Adipose tissue (tissue), 3 donors: Measurements from ENCODE around the gene SLC2A8. TPM values are rescaled to one million over a fixed set of nuclear protein-coding genes. Genes with fewer than 3 reads are reported as not detected.

ENCODE experiments used
- H3K27ac ChIP-seq: one replicate; pipeline ENCODE4 v1.5.1; 2013; ENCODE audit warnings: low read depth, low read length
- WGBS, 3 donors: extraction: QIAGEN DNeasy Blood & Tissue Kit; methylation state at CpG; one replicate each; pipeline ENCODE4 v1.1.7; 2013; 5-methylcytosine and 5-hydroxymethylcytosine counted together
- polyA plus RNA-seq, 3 donors: library from polyadenylated mRNA; stranded (reverse); fragments of 200-250 nt; gene quantifications; one replicate each; pipeline ENCODE4 v1.2.3, GENCODE V29; 2013
- donor health status: healthy with polysubstance abuse.
- donor health status: Bipolar disorder and iron deficiency.
- donor health status: healthy.

Gene SLC2A8, protein sequence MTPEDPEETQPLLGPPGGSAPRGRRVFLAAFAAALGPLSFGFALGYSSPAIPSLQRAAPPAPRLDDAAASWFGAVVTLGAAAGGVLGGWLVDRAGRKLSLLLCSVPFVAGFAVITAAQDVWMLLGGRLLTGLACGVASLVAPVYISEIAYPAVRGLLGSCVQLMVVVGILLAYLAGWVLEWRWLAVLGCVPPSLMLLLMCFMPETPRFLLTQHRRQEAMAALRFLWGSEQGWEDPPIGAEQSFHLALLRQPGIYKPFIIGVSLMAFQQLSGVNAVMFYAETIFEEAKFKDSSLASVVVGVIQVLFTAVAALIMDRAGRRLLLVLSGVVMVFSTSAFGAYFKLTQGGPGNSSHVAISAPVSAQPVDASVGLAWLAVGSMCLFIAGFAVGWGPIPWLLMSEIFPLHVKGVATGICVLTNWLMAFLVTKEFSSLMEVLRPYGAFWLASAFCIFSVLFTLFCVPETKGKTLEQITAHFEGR
- polyA plus RNA-seq, result 10 to 100 TPM in 2 of 3 donors, 1 to 10 TPM in 1; 9.7 to 16.3 (median 15.2) TPM

DNA sequence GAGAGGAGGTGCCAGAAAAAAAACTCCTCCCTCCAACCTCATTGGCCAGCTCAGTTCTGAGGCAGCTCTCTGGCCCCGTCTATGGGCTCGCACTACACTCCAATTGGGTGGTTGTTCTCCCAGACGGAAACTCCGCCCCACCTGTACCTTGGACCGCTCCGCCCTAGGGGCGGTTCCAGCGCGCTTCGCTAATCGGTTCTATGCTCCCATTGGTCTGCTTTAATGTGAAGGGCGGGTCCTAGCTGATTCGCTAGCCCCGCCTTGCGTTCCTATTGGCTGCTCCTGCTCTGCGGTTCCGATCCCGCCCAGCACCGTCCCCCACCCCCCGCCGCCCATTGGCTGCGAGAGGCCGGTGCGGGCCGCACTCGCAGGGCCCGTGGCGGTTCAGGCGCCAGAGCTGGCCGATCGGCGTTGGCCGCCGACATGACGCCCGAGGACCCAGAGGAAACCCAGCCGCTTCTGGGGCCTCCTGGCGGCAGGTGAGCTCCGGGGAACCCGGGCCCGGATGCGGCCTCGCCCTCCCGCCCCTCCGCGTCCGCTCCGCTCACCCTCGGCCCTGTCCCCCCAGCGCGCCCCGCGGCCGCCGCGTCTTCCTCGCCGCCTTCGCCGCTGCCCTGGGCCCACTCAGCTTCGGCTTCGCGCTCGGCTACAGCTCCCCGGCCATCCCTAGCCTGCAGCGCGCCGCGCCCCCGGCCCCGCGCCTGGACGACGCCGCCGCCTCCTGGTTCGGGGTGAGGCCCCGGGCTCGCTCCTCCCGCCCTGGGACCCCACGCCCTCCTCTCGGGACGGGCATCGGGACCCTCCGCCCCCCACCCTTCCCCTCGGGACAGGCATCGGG, at the start of gene SLC2A8:
Gene SLC2A8 (plus strand): TSS at position 362 of the 838 bp plus-strand sequence. CDS start 62 bp downstream, at position 424.
- H3K27ac ChIP-seq, result no peak within 1 kb of the TSS
- 1% methylated on average over 61 to 86 of the region's 87 CpGs for WGBS, 3 donors

DNA sequence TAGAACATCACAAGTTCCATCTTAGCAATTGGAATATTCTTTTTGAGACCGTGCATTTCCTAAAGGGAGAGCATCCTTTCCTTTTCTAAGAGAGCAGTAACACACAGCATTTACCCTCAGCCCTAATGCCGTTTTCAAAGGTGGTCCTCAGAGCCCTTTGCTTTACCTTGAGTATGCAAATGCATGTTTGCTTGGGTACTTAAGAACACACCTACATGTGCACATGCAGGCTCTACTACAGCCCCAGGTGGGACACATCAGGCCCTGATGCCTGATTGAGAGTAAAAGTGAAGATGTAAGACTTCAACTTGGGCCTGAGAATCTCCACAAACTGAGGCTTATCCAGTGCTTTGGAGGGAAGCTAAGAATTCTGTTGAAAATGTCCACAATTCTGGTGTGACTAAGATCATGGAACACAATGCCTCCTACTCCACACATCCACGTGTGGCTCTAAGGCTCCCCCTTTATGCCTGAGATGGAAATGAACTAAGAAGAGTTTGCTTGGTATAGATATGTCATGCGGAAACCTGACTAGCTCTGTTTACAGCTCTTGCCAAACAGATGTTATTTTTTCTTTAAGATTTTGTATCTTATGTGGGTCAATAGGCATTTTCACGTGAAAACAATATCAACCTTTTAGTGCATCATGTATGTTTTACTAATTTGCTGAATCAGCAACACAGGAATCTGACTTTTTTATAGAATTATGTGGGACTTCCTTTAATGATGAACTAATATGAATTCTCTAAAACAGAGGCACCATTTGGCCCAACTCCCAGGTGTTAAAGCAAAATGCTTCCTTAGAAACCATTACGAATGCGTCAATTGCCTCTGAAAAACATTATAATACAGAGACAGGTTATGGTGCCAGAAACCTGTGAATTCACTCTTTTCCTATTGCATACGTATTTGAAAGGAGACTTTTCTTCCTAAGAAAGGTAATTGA, 48.9 kb upstream of the SLC2A8 start:
- no peak overlapping the region for H3K27ac ChIP-seq
- 64 to 71% (median 70%) methylated on average over 8 of the region's 8 CpGs for WGBS, 3 donors

DNA sequence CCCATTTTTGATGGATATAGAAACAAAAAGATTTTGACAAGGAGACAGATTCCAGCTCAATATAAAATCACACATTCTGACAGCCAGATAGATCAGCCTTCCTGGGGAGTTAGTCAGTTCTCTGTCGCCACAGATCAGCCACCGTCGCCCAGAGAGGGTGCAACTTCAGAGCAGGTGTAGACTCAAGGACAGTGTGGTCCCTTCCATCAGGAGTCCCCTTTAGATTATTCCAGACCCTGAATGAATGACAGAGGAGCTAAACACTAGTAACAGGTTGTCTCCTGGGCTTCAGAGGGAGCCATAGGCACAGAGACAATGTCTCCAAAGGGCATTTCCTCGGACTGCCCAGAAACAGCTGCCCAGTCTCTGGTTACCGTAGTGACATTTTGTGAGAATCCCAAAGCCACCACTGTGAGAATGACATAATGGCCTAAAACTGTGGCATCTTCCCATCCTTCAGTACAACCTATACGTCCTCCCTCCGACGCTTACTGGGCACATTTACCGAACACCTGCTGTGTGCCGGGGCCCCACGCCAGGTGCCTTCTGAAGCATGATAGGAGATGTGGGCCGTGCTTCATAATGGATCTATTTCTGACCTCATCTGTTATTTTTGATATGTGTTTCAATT, 47.4 kb upstream of the SLC2A8 start:
- 94 to 95% (median 94%) methylated on average over 12 of the region's 12 CpGs for WGBS, 3 donors

DNA sequence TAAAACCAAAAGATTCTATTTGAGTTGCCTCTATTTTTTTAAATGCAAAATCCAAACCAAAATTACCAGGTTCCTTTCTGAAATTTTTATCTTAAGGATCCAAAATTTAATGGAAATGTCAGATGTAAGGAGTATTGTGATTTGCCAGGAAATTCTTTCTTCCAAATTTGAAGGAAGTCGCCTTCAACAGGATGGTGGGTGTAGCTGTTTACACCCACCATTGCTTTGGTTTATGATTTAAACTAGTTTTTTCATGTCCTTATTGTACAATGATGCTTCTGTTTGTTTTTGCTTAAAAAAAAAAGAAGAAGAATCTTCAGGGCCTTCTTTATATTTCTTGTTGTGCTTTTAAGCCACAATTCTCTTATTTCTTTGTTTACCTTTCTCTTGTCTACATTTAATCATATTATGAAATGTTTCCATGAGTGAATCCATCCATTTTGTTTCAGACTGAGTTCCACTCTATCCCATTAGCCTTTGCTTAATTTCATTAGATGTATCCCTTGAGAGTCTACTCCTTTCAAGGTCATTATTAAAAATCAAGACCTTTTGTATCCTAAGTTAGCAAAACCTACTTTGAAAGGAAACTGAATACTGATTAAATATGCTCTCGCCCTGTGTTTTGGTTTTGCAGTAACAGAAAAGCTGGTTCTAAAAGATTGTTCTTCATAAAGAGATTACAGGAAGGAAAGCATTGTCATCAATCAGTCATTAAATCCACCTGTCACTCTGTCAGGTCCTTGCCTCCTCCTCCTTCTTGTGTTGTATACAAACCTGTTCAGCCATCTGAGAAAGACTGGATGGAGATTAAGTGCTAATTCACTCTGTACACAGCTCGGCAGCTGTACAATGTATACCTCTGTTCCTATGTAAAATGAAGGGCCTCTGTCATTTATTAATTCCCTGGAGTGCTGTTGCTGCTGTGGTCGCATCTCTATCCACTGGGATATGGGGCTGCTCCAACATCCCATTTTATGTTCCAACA, 45.5 kb upstream of the SLC2A8 start:
- H3K27ac ChIP-seq, result no peak overlapping the region
- 83 to 86% (median 86%) methylated on average over 4 of the region's 4 CpGs for WGBS, 3 donors

More for the DNA sequence above, 47.4 kb upstream of the SLC2A8 start:
- no peak overlapping the region for H3K27ac ChIP-seq

DNA sequence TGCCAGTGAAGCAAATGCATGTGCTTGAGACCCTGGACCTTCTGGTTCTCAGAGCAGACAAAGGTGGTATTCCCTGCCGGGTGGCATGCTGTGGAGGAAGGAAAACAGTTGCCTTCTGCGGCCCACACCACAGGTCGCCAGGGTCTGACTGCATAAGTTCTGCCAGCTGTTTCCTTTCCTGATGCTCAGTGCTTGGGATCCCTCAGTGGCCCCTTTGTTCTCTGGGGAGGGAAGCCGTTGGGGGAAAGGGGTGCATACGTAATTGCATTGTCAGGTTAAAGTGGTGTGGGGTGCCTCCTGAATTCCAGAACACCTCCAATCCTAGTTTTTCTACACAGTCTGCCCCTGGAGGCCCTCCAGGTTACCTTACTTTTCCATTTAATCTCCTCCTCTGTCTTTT, 43.1 kb upstream of the SLC2A8 start:
- no peak overlapping the region for H3K27ac ChIP-seq
- WGBS, 3 donors, result 36 to 82% (median 58%) methylated on average over 5 of the region's 5 CpGs

DNA sequence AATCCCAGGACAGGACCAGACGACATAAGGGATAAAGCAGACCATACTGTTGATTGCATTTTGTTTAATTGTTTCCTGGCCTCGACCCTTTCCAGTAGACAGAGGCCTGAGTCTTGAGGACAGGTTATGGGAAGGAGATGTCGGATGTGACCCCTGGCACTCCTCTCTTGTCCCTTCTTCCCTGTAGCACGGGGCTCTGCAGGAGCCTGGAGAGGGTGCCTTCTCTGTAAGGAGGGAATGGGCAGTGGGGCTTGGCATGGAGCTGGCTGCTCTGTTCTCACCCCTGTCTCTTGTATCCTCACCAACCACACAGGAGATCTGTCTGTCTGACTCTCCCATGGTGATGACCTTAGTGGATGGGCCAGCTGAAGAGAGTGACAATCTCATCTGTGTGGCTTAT, 40.1 kb upstream of the SLC2A8 start:
- H3K27ac ChIP-seq, result no peak overlapping the region
- WGBS, 3 donors, result 76 to 89% (median 83%) methylated on average over 4 of the region's 4 CpGs

DNA sequence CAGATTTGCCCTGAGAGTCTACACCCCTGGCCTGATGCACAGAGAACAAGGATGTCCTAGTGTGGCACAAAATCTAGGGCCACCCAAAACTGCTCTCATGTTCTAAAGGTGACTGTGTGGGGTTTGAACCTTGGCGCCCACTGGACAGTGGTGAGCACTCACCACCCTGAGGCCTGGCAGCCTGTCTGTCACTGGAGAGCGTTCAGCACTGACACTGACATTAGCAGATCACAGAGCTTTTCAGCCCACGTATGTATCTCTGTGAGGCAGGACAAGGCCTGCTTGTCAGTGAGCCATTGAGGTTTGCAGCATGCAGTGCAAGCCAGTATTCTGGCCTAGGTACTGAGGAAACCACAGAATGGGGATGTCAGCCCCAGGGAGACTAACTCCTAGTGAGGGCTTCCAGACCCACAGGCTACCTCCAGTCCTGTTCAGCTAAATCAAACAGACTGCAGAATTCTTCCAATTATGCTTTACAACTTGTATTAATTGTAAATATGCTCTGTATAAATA, 38.9 kb upstream of the SLC2A8 start:
- WGBS, 3 donors, result 86 to 91% (median 91%) methylated on average over 3 of the region's 3 CpGs
- H3K27ac ChIP-seq, result no peak overlapping the region

DNA sequence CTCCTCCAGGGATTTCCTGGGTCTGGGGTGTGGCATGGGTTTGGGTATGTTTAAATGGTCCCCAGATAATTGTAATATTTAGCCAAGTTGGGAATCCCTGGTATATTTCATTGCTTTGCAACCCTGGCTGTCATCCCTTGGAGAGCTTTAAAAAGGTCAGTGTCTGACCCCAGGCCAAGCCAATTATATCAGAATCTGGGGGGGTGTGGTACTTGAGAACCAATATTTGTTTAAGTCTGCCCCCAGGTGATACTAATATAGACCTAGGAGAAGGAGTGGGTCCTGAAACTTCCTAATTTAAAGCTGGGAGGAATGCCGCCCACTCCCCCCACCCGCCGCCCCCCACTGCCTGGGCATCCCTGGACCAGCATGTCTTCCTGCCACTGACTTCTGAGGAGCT, 38.2 kb upstream of the SLC2A8 start:
- WGBS, 3 donors, result 97 to 100% (median 98%) methylated on average over 3 of the region's 3 CpGs

DNA sequence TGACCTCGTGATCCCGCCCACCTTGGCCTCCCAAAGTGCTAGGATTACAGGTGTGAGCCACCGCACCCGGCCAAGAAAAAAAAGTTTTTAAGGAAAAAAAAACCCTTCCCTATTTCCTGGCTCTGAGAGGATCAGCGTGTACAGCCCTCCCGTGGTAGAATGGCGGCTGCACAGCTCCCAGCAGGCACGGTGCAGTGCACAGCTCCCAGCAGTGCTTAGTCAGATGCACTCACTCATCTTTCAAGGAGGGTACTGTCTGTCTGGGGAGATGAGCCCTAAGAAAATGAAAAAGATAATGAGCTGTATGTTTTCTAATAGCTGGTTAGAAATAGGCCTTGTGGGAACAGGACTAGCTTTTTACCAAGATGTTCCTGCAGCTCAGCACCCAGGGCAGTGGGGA, 36.7 kb upstream of the SLC2A8 start:
- 75 to 84% (median 78%) methylated on average over 8 of the region's 8 CpGs for WGBS, 3 donors
- H3K27ac ChIP-seq, result no peak overlapping the region

More for the DNA sequence above, 38.2 kb upstream of the SLC2A8 start:
- H3K27ac ChIP-seq, result no peak overlapping the region

DNA sequence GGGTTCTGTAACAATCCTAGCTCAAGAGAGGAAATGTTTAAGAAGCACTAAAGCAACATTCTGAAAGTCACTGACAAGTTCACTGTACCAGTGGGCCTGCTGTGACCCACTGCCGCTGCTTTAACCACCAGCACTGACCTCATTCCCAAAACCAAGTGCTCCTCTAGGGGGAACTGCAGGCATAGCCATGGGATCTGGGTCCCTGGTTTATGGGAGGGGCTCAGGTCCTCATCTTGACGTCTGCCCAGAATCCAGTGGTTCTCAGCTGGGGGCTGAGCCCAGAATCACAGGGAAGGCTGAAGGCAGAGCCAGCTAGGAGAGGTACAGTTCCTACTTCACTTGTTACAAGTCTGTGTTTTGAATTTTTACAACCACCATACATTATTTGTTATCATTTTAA, 36.1 kb upstream of the SLC2A8 start:
- 48 to 54% (median 51%) methylated on average over 2 of the region's 2 CpGs for WGBS, 3 donors
- no peak overlapping the region for H3K27ac ChIP-seq

DNA sequence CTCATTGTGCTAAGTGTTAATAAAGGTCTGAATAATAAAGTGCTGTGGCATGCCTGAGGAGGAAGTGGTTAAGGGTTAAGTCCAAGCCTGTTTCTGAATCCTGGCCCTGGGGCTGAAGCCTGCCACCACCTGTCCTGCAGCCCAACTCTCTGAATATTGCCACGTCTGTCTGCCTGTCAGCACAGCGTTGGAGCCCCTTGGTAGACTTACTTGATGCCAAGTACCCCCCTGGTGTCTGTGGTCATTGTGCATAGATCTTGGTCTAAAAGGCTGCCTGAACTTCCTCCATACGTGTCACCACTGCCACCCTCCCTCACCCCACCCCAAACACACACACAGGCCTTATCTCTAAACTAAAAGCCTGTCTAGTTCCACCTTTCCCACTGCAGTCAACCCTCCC, 35.4 kb upstream of the SLC2A8 start:
- H3K27ac ChIP-seq, result no peak overlapping the region
- WGBS, 3 donors, result 59 to 73% (median 61%) methylated on average over 3 of the region's 3 CpGs

DNA sequence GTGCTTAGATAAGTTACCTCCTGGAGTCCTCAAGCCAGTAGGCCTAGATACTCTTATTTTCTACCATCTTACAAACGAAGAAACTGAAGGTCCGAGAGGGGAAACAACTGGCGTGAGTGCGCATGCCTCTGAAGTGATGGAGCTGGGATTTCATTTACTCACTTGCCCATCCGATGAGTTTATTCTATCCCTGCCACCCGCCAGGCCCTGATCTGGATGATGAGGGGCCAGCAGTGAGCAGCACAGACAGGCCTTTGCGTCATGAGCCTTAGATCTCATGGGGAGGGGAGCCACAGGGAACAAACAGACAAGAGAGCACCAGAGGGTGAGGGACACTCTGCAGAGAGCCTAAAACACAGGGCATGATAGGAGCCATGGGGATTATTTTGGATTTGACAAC, 34.1 kb upstream of the SLC2A8 start:
- WGBS, 3 donors, result 85 to 94% (median 92%) methylated on average over 7 of the region's 7 CpGs
- H3K27ac ChIP-seq, result no peak overlapping the region

DNA sequence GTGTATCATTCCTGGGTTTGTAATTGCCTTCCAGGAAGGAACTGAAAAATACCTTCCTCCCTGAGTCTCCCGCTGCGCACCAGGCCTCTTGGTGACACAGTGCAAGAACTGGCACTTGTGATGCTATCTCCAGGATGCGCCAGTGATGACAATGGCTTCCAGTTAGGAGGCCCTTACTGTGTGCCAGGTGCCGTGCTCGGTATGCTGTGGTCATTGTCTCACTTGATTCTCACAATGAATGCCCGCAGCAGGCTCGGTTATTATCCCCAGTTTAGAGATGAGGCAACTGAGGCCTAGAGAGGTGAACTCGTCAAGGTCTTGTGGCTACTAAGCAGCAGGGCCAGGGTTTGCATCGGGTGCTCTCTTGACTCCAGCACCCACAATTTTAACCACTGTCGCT, 31.5 kb upstream of the SLC2A8 start:
- WGBS, 3 donors, result 85 to 95% (median 93%) methylated on average over 10 of the region's 10 CpGs
- H3K27ac ChIP-seq, result no peak overlapping the region

DNA sequence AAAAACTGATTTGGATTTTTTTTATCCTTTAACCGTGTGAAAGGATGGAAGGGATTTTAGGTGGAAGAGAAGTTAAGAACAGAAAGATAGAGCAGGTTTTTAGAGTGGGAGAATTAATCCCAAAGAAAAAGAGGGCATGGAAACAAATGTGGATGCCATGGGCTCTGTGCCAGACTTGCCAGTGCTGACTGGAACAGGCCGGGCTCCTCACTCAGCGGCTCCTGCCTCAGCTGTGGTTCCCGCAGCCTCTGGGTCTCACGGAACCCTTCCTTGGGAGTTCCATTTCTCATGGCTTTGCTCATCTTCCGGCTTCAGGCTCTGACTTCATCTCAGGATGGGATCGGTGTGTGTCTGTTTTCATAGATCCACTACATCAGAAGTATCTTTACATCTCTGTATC, 30.4 kb upstream of the SLC2A8 start:
- H3K27ac ChIP-seq, result no peak overlapping the region
- WGBS, 3 donors, result 87 to 94% (median 90%) methylated on average over 7 of the region's 7 CpGs

DNA sequence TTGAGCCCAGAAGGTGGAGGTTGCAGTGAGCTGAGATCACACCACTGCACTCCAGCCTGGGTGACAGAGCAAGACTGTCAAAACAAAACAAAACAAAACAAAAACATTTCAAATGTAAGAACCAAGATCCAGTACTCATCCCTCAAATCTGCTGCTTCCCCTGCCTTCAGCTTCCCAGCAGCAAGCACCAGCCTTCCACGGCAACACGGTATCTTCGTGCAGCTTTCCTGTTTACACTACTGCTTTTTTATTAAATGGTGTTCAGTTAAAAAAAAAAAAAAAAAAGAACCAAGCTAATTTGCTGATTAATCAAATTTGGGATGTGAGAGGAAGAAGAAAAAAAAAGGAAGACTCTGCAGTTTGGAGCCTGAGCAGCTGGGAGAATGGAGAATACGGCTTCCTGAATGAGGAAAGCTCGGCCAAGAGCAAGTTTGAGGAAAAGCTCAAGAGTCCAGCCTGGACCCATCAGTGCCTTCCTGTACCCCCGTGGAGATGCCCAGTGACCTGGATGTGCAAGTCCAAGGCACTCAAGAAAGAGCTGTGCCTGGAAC, 28.0 kb upstream of the SLC2A8 start:
- 31 to 72% (median 42%) methylated on average over 6 of the region's 6 CpGs for WGBS, 3 donors

DNA sequence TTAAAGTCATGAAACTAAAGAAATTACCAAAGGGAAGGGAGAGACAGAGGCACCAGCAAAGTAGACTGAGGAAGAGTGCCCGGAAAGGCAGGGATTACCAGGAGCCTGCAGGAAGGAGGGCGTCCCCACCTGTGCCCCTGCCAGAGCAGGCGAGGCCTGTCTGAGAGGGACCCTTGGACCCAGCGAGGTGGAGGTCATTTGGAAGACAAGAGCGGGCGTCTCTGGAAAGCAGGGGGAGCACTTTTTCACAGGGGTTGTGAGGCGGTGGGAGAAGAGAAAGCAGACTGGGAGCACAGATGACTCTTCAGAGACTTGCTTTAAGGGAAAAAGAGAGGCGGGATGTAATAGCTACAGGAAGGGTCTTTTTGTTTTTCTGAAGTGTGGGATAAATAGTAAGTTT, 27.5 kb upstream of the SLC2A8 start:
- 90 to 95% (median 93%) methylated on average over 8 of the region's 8 CpGs for WGBS, 3 donors
- no peak overlapping the region for H3K27ac ChIP-seq

More for the DNA sequence above, 28.0 kb upstream of the SLC2A8 start:
- no peak overlapping the region for H3K27ac ChIP-seq
